K562 (cell line): ENCODE results near the gene WWP2. TPM values are rescaled to one million over a fixed set of nuclear protein-coding genes. Genes with fewer than 3 reads are reported as not detected.

ENCODE experiments used
- ARID1B ChIP-seq: fragments of 450-650 bp; IDR thresholded peaks from 2 replicates; pipeline ENCODE4 v1.6.1; 2016; ENCODE audit warnings: antibody characterized with exemption, mild to moderate bottlenecking, inconsistent platforms
- ATF1 ChIP-seq, 2 experiments: fragments of 450-650 bp in 1 of 2; IDR thresholded peaks; 2 replicates each; pipeline ENCODE4 v1.6.1; 2016; ENCODE audit warnings: missing compliant biosample characterization in 1 of 2, missing genetic modification characterization in 1 of 2
- ETV6 ChIP-seq, 3 experiments: fragments of 150-350 bp in 1 of 3; sonication (generic) in 1 of 3; formaldehyde crosslinking in 1 of 3; IDR thresholded peaks; 2 replicates each; pipeline versions ENCODE4 v1.6.1 to v1.8.0; 2014 to 2022; ENCODE audit warnings: borderline replicate concordance in 2 of 3, low read depth in 2 of 3, antibody characterized with exemption in 1 of 3, low read length in 1 of 3, mild to moderate bottlenecking in 1 of 3, missing genetic modification reagents in 1 of 3
- HDGF ChIP-seq: fragments of 450-650 bp; IDR thresholded peaks from 2 replicates; pipeline ENCODE4 v1.6.1; 2016
- HNRNPH1 ChIP-seq: fragments of 200-400 bp; formaldehyde crosslinking; optimal IDR thresholded peaks from 2 replicates; pipeline ENCODE3; 2017; ENCODE audit warnings: low read depth, mild to moderate bottlenecking, low read length, moderate library complexity
- HNRNPL ChIP-seq: fragments of 200-400 bp; formaldehyde crosslinking; IDR thresholded peaks from 2 replicates; pipeline ENCODE4 v1.6.1; 2017; ENCODE audit warnings: low read depth, mild to moderate bottlenecking, low read length
- HOXB6 ChIP-seq: fragments of 250-450 bp; sonication (Bioruptor Pico); IDR thresholded peaks from 2 replicates; pipeline ENCODE4 v1.5.1; 2022; ENCODE audit warnings: mild to moderate bottlenecking, borderline replicate concordance
- IFI16 ChIP-seq: fragments of 250-450 bp; sonication (Bioruptor Pico); IDR thresholded peaks from 2 replicates; pipeline ENCODE4 v2.1.2; 2022; ENCODE audit warnings: mild to moderate bottlenecking, inconsistent platforms
- JUND ChIP-seq, 2 experiments: IDR thresholded peaks; 2 replicates in 1 of 2; 3 replicates in 1 of 2; pipeline ENCODE4 v1.6.1; 2011; ENCODE audit warnings: borderline replicate concordance in 2 of 2, low read depth in 2 of 2, low read length in 2 of 2, improper control_type of control experiment in 1 of 2, missing biosample characterization in 1 of 2, missing genetic modification characterization in 1 of 2, missing genetic modification reagents in 1 of 2
- KDM2B ChIP-seq: fragments of 250-450 bp; sonication (Bioruptor Pico); IDR thresholded peaks from 2 replicates; pipeline ENCODE4 v1.8.0; 2021; ENCODE audit warnings: mild to moderate bottlenecking, moderate library complexity
- KDM4B ChIP-seq, 2 experiments: fragments of 450-650 bp in 1 of 2; sonication (generic) in 1 of 2; IDR thresholded peaks; 2 replicates each; pipeline ENCODE4 v1.6.1; 2016 to 2017; ENCODE audit warnings: borderline replicate concordance in 2 of 2, antibody characterized with exemption in 1 of 2, low read depth in 1 of 2, mild to moderate bottlenecking in 1 of 2
- MAZ ChIP-seq, 2 experiments: fragments of 450-650 bp in 1 of 2; sonication (generic) in 1 of 2; formaldehyde crosslinking; IDR thresholded peaks in 1 of 2; conservative IDR thresholded peaks in 1 of 2; 2 replicates each; pipeline versions ENCODE4 v1.4.0 to v1.5.0; 2020; ENCODE audit warnings: mild to moderate bottlenecking in 1 of 2, missing genetic modification reagents in 1 of 2
- MEF2A ChIP-seq: IDR thresholded peaks from 2 replicates; pipeline ENCODE4 v1.6.1; 2011; ENCODE audit warnings: low read depth, mild to moderate bottlenecking, low read length, moderate library complexity; ENCODE audit not compliant: control insufficient read depth
- MTA1 ChIP-seq: fragments of 450-650 bp; IDR thresholded peaks from 2 replicates; pipeline ENCODE4 v1.6.1; 2017; ENCODE audit warnings: borderline replicate concordance
- NCOR1 ChIP-seq: fragments of 450-650 bp; IDR thresholded peaks from 2 replicates; pipeline ENCODE4 v1.6.1; 2016; ENCODE audit warnings: mild to moderate bottlenecking, moderate library complexity
- PTBP1 ChIP-seq: fragments of 200-400 bp; formaldehyde crosslinking; IDR thresholded peaks from 2 replicates; pipeline ENCODE4 v1.6.1; 2017; ENCODE audit warnings: low read depth, low read length
- PYGO2 ChIP-seq: fragments of 450-650 bp; IDR thresholded peaks from 2 replicates; pipeline ENCODE4 v1.6.1; 2016; ENCODE audit warnings: mild to moderate bottlenecking, missing genetic modification characterization, moderate library complexity, missing compliant biosample characterization
- ZBTB43 ChIP-seq: sonication (generic); formaldehyde crosslinking; IDR thresholded peaks from 2 replicates; pipeline ENCODE4 v1.8.0; 2023; ENCODE audit warnings: mild to moderate bottlenecking, missing genetic modification reagents
- ZFP30 ChIP-seq: fragments of 250-450 bp; sonication (Bioruptor Pico); IDR thresholded peaks from 2 replicates; pipeline ENCODE4 v1.8.0; 2022; ENCODE audit warnings: moderate library complexity, mild to moderate bottlenecking, inconsistent platforms, borderline replicate concordance
- ZKSCAN8 ChIP-seq: fragments of 200-800 bp; sonication (Bioruptor generic); IDR thresholded peaks from 2 replicates; pipeline ENCODE4 v1.6.1; 2016; ENCODE audit warnings: missing genetic modification characterization, missing compliant biosample characterization
- ZNF12 ChIP-seq: sonication (generic); formaldehyde crosslinking; IDR thresholded peaks from 2 replicates; pipeline ENCODE4 v1.4.0; 2020; ENCODE audit warnings: mild to moderate bottlenecking, missing genetic modification reagents
- ZNF23 ChIP-seq: fragments of 250-450 bp; sonication (Bioruptor Pico); IDR thresholded peaks from 2 replicates; pipeline ENCODE4 v1.4.0; 2020; ENCODE audit warnings: mild to moderate bottlenecking
- ZNF311 ChIP-seq: fragments of 250-450 bp; sonication (Bioruptor Pico); IDR thresholded peaks from 2 replicates; pipeline ENCODE4 v1.4.0; 2020; ENCODE audit warnings: mild to moderate bottlenecking, moderate library complexity
- ZNF696 ChIP-seq: fragments of 250-450 bp; sonication (Bioruptor Pico); conservative IDR thresholded peaks from 2 replicates; pipeline ENCODE4 v1.4.0; 2020; ENCODE audit warnings: mild to moderate bottlenecking, moderate library complexity
- ZNF785 ChIP-seq: fragments of 250-450 bp; sonication (Bioruptor Pico); IDR thresholded peaks from 2 replicates; pipeline ENCODE4 v1.4.0; 2020; ENCODE audit warnings: mild to moderate bottlenecking
- polyA plus RNA-seq, 8 experiments: library from polyadenylated mRNA; depleted of rRNA in 4 of 8; stranded (reverse) in 5 of 8; unstranded in 3 of 8; fragments of >200 nt; fragmentation: Nextera tagmentation in 2 of 8; fragmentation: Illumina TruSeq in 1 of 8; extraction: Ambion mirVana in 2 of 8; extraction: Trizol in 1 of 8; gene quantifications; 2 replicates each; pipeline versions ENCODE4 v1.2.1 to v1.2.3, GENCODE V29; 2011 to 2014; ENCODE audit warnings: inconsistent platforms in 1 of 8, missing spikeins in 1 of 8
- total RNA-seq, 7 experiments: library from RNA; depleted of rRNA in 6 of 7; stranded (reverse); fragments of >200 nt in 6 of 7; fragmentation: Illumina TruSeq in 2 of 7; extraction: Trizol in 2 of 7; gene quantifications; 2 replicates each; pipeline versions ENCODE4 v1.2.1 to v1.2.3, GENCODE V29; 2011 to 2021; ENCODE audit warnings: low replicate concordance in 1 of 7
- TF ChIP-seq, protein P1 (sequence below), 2 experiments: fragments of 250-450 bp in 1 of 2; fragments of 450-650 bp in 1 of 2; sonication (Bioruptor Pico) in 1 of 2; IDR thresholded peaks; 2 replicates each; pipeline versions ENCODE4 v1.6.1 to v1.8.0; 2016 to 2021; ENCODE audit warnings: mild to moderate bottlenecking in 2 of 2, moderate library complexity in 2 of 2, missing compliant biosample characterization in 1 of 2, missing genetic modification characterization in 1 of 2

WWP2 gene
- total and polyA plus RNA-seq, 9 of the 15 experiments (the other 6 are each of a cell fraction or from before 2014, with no cell fraction given) = 1.9 to 34.4 (median 14.6) TPM

DNA sequence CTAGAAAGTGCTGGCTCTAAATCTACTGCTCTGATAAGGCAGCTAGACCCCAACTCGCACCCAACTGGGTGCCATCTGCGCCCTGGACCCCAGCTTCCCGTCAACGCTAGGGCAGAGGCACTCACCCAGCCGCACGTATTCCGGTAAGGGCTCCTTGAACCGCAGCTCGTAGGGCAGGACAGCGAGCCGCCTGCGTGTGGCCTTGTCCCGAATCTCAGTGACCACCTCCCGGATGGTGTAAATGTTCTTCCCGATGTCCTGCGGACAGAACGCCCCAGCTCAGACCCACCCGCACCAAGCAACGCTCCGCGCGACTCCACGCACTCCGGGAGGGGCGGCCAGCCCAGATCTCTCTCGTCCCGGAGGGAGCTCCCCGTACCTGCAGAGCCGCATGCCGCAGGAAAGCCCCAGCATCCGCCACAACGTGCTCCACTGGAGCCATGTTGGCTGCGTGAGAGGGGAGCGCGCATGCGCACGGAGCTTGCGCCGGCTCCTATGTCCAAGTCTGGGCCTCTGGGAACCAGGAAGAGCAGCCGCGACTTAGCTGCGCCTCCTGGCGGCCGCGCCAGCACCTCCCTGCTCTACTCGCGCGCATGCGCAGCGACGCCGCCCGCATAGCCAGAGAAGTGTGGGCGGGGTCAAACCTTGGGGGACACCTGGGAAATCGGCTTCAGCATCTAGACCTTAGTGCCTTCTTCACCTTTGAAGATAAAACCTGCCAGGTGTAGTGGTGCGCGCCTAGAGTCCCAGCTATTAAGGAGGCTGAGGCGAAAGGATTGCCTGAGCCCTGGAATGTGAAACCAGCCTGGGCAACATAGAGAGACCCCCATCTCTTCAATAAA, 7.4 kb upstream of the WWP2 start, which contains the start of gene NOB1 (continued):
- TF ChIP-seq HOXB6 (CRISPR knock-in tag) (no peak), ZNF311 (CRISPR knock-in tag) (no peak), HDGF (no peak), HNRNPH1 (no peak), MTA1 (no peak), IFI16 (CRISPR knock-in tag) (no peak), ZNF12 (CRISPR knock-in tag) (no peak), MEF2A (no peak), ZNF696 (CRISPR knock-in tag) (no peak), HNRNPL (no peak), KDM2B (no peak), ZNF23 (CRISPR knock-in tag) (no peak), ZKSCAN8 (CRISPR knock-in tag) (no peak), PTBP1 (no peak), NCOR1 (no peak), PYGO2 (tag) (no peak), JUND (IDR thresholded peaks at IDR 0.05; ENCODE audit: borderline replicate concordance, low read depth, low read length) (peak; percentile 63), JUND (tag; IDR thresholded peaks at IDR 0.05; ENCODE audit: borderline replicate concordance, low read depth, low read length) (peak; percentile 29; the same call in 1 of the 3 replicates), ZFP30 (no peak), KDM4B (IDR thresholded peaks at IDR 0.05; ENCODE audit: borderline replicate concordance in 2 of 2, low read depth in 1 of 2) (no peak; a peak in 1 of 4 replicates), ZNF785 (CRISPR knock-in tag) (no peak), ATF1 (CRISPR knock-in tag; IDR thresholded peaks at IDR 0.05) (no peak), ATF1 (tag; IDR thresholded peaks at IDR 0.05) (peak; percentile 53; the same call in 1 of the 2 replicates), MAZ (CRISPR knock-in tag; conservative IDR thresholded peaks at IDR 0.05 in 1 of 2, IDR thresholded peaks at IDR 0.05 in 1 of 2) (peak in 1 of 2 experiments; percentile 80; a peak in 3 of 4 replicates), ETV6 (IDR thresholded peaks at IDR 0.05; ENCODE audit: borderline replicate concordance in 1 of 2, low read depth in 2 of 2, low read length in 1 of 2) (no peak), ETV6 (CRISPR knock-in tag; IDR thresholded peaks at IDR 0.05; ENCODE audit: borderline replicate concordance) (no peak), ZBTB43 (no peak), ARID1B (0 out of 2 replicates have a peak, but pooled peaks have one; percentile 28)
- TF ChIP-seq, protein P1, sequence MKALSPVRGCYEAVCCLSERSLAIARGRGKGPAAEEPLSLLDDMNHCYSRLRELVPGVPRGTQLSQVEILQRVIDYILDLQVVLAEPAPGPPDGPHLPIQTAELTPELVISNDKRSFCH (CRISPR knock-in tag; IDR thresholded peaks at IDR 0.05) = no peak
- TF ChIP-seq, protein P1 (tag; IDR thresholded peaks at IDR 0.05) = peak; percentile 70; the same call in 1 of the 2 replicates
